K562 (cell line): Measurements from ENCODE around the gene JADE2. TPM values are rescaled to one million over a fixed set of nuclear protein-coding genes. Genes with fewer than 3 reads are reported as not detected.

Experiments used
- ATAC-seq: fragments of 200-7000 bp; cut with Tn5 transposase; 3 replicates; pipeline ENCODE4 v1.9.1; 2020; ENCODE audit warnings: moderate library complexity
- BruUV-seq: library from RNA; stranded (reverse); fragments of 400-500 nt; replicated peaks from 2 replicates; lab custom pipeline; 2021; lab: Mats Ljungman, UMichigan
- CTCF ChIA-PET: fragments of 300-600 bp; formaldehyde crosslinking; extraction: SDS; loops from one replicate; lab custom pipeline; 2021; ENCODE audit warnings: low intra/inter-chr PET ratio; lab: Yijun Ruan, JAX
- POLR2A ChIA-PET: fragments of 300-600, 350-650 bp; sonication (Branson Sonifier 250); formaldehyde crosslinking; extraction: SDS; loops from one replicate; lab custom pipeline; 2021; ENCODE audit warnings: antibody characterized with exemption, inconsistent platforms; lab: Yijun Ruan, JAX
- DNase-seq, 4 experiments: peaks; one replicate each; pipeline versions ENCODE4 v3.0.0 to v3.0.0-alpha.2; 2011 to 2018; ENCODE audit warnings: low spot score in 3 of 4, mixed read lengths in 3 of 4; ENCODE audit errors: extremely low read depth in 1 of 4
- FAIRE-seq: peaks from 2 replicates; lab custom pipeline; 2011; peaks lifted over from hg19 to GRCh38; lab: Jason Lieb, UNC
- H2AFZ ChIP-seq: 2 replicates; pipeline ENCODE4 v1.6.0; 2011; ENCODE audit warnings: low read depth, low read length, control low read depth, inconsistent platforms
- H3K27ac ChIP-seq: fragments of 200-600 bp; 3 replicates; pipeline ENCODE4 v1.8.0; 2011; ENCODE audit warnings: low read depth, mild to moderate bottlenecking, control low read depth, inconsistent platforms, low read length, moderate library complexity, mixed read lengths; ENCODE audit errors: extremely low read depth
- H3K27me3 ChIP-seq, 2 experiments: fragments of 300-600 bp in 1 of 2; 2 replicates in 1 of 2; 3 replicates in 1 of 2; pipeline versions ENCODE4 v1.6.0 to v1.8.0; 2011; ENCODE audit warnings: inconsistent platforms in 2 of 2, low read length in 2 of 2, mild to moderate bottlenecking in 1 of 2, mixed read lengths in 1 of 2, moderate library complexity in 1 of 2; ENCODE audit not compliant: control insufficient read depth in 2 of 2, insufficient read depth in 2 of 2
- H3K36me3 ChIP-seq: fragments of 300-600 bp; 3 replicates; pipeline ENCODE4 v1.8.0; 2011; ENCODE audit warnings: mild to moderate bottlenecking, low read length, inconsistent platforms; ENCODE audit not compliant: control insufficient read depth, insufficient read depth
- H3K4me1 ChIP-seq, 2 experiments: fragments of 200-600 bp in 1 of 2; replicated peaks in 1 of 2; 2 replicates in 1 of 2; 3 replicates in 1 of 2; pipeline versions ENCODE4 v1.5.1 to v1.8.0; 2011; ENCODE audit warnings: inconsistent platforms in 2 of 2, low read length in 2 of 2, mild to moderate bottlenecking in 1 of 2, mixed read lengths in 1 of 2, moderate library complexity in 1 of 2; ENCODE audit not compliant: control insufficient read depth in 2 of 2, insufficient read depth in 2 of 2
- H3K4me2 ChIP-seq: 2 replicates; pipeline ENCODE4 v1.6.1; 2011; ENCODE audit warnings: low read length, control low read depth, inconsistent platforms, mixed read lengths; ENCODE audit not compliant: insufficient read depth
- H3K4me3 ChIP-seq: fragments of 200-600 bp; sonication (generic), shearing (Covaris generic); 2 replicates; pipeline ENCODE4 v1.5.1; 2016; ENCODE audit warnings: control low read depth, inconsistent platforms
- H3K79me2 ChIP-seq: fragments of 200-600 bp; 3 replicates; pipeline ENCODE4 v1.8.0; 2011; ENCODE audit warnings: low read length, inconsistent platforms; ENCODE audit not compliant: control insufficient read depth, insufficient read depth
- H3K9ac ChIP-seq, 2 experiments: 2 replicates each; pipeline versions ENCODE4 v1.6.0 to v1.6.1; 2011; ENCODE audit warnings: low read depth in 2 of 2, low read length in 2 of 2, control low read depth in 1 of 2, inconsistent platforms in 1 of 2, mild to moderate bottlenecking in 1 of 2, mixed read lengths in 1 of 2; ENCODE audit not compliant: insufficient read depth in 1 of 2
- H3K9me1 ChIP-seq: one replicate; pipeline ENCODE4 v1.6.0; 2011; ENCODE audit warnings: inconsistent platforms, mild to moderate bottlenecking, low read length, moderate library complexity; ENCODE audit not compliant: control insufficient read depth, insufficient read depth
- H3K9me3 ChIP-seq: replicated peaks from 2 replicates; pipeline ENCODE4 v1.5.1; 2011; ENCODE audit warnings: low read depth, low read length, inconsistent platforms; ENCODE audit not compliant: control insufficient read depth, insufficient read depth
- H4K20me1 ChIP-seq: replicated peaks from 2 replicates; pipeline ENCODE4 v1.6.1; 2011; ENCODE audit warnings: low read length, inconsistent platforms, mixed read lengths; ENCODE audit not compliant: control insufficient read depth, insufficient read depth
- BCL6 ChIP-seq: fragments of 250-450 bp; sonication (Bioruptor Pico); IDR thresholded peaks from 2 replicates; pipeline ENCODE4 v1.4.0; 2020
- CBX2 ChIP-seq: fragments of 200-600 bp; sonication (generic); IDR thresholded peaks from one replicate; pipeline ENCODE4 v1.6.1; 2012; ENCODE audit warnings: mild to moderate bottlenecking, low read length, inconsistent platforms; ENCODE audit not compliant: insufficient read depth, poor library complexity, severe bottlenecking
- DEAF1 ChIP-seq: fragments of 450-650 bp; formaldehyde crosslinking; IDR thresholded peaks from 2 replicates; pipeline ENCODE4 v1.4.0; 2020; ENCODE audit warnings: mild to moderate bottlenecking, moderate library complexity
- HCFC1 ChIP-seq: IDR thresholded peaks from 2 replicates; pipeline ENCODE4 v1.6.1; 2012; ENCODE audit warnings: low read depth, low read length, improper control_type of control experiment
- NCOA4 ChIP-seq: fragments of 450-650 bp; IDR thresholded peaks from 2 replicates; pipeline ENCODE4 v1.6.1; 2018; ENCODE audit warnings: mild to moderate bottlenecking; ENCODE audit not compliant: partially characterized antibody
- NFIC ChIP-seq: fragments of 450-650 bp; IDR thresholded peaks from 2 replicates; pipeline ENCODE4 v1.6.1; 2017; ENCODE audit warnings: mild to moderate bottlenecking, inconsistent platforms
- RBFOX2 ChIP-seq: fragments of 200-400 bp; formaldehyde crosslinking; IDR thresholded peaks from 2 replicates; pipeline ENCODE4 v1.6.1; 2017; ENCODE audit warnings: low read depth, mild to moderate bottlenecking, low read length, moderate library complexity
- RCOR1 ChIP-seq, 2 experiments: IDR thresholded peaks; 2 replicates each; pipeline ENCODE4 v1.6.1; 2012; ENCODE audit warnings: low read depth in 2 of 2, low read length in 2 of 2, borderline replicate concordance in 1 of 2, improper control_type of control experiment in 1 of 2
- SP1 ChIP-seq: sonication (generic); formaldehyde crosslinking; IDR thresholded peaks from 2 replicates; pipeline ENCODE4 v1.8.1; 2022; ENCODE audit warnings: mild to moderate bottlenecking, missing genetic modification reagents
- SRSF1 ChIP-seq: fragments of 200-400 bp; formaldehyde crosslinking; IDR thresholded peaks from 2 replicates; pipeline ENCODE4 v1.6.1; 2017; ENCODE audit warnings: mild to moderate bottlenecking, low read depth, low read length, moderate library complexity
- STAG1 ChIP-seq: sonication (generic); formaldehyde crosslinking; IDR thresholded peaks from 2 replicates; pipeline ENCODE4 v1.5.0; 2020; ENCODE audit warnings: missing genetic modification reagents, borderline replicate concordance
- XRCC5 ChIP-seq: fragments of 200-400 bp; formaldehyde crosslinking; IDR thresholded peaks from 2 replicates; pipeline ENCODE4 v1.6.1; 2017; ENCODE audit warnings: low read depth, mild to moderate bottlenecking, low read length
- YY1 ChIP-seq, 3 experiments: IDR thresholded peaks; 2 replicates each; pipeline ENCODE4 v1.6.1; 2011; ENCODE audit warnings: low read length in 2 of 3, mild to moderate bottlenecking in 2 of 3, moderate library complexity in 2 of 3, borderline replicate concordance in 1 of 3, control low read depth in 1 of 3, low read depth in 1 of 3; ENCODE audit not compliant: insufficient read depth in 3 of 3, insufficient replicate concordance in 2 of 3, control insufficient read depth in 1 of 3, insufficient read length in 1 of 3; ENCODE audit errors: extremely low read depth in 1 of 3
- ZFX ChIP-seq: sonication (generic); formaldehyde crosslinking; IDR thresholded peaks from 2 replicates; pipeline ENCODE4 v1.8.0; 2022; ENCODE audit warnings: mild to moderate bottlenecking, missing genetic modification reagents, moderate library complexity
- ZNF717 ChIP-seq: fragments of 250-450 bp; sonication (Bioruptor Pico); IDR thresholded peaks from 2 replicates; pipeline ENCODE4 v1.5.0; 2021
- ZNF76 ChIP-seq: fragments of 250-450 bp; sonication (Bioruptor Pico); IDR thresholded peaks from 2 replicates; pipeline ENCODE4 v1.4.0; 2020; ENCODE audit warnings: mild to moderate bottlenecking, moderate library complexity, borderline replicate concordance
- WGBS: fragments of 100-300 bp; shearing (Covaris generic); methylation state at CpG from one replicate; pipeline ENCODE4 v1.1.6; 2016; ENCODE audit warnings: low coverage, mixed read lengths; ENCODE audit not compliant: insufficient coverage; ENCODE audit errors: missing lambda C conversion rate; 5-methylcytosine and 5-hydroxymethylcytosine counted together
- in situ Hi-C: fragments of 300-500 bp; cut with MboI; formaldehyde crosslinking; loops from 4 replicates; pipeline ENCODE4 v1.15.0; 2018; ENCODE audit warnings: inconsistent platforms, mixed read lengths
- intact Hi-C: fragments of 100-400 bp; cut with micrococcal nuclease; formaldehyde crosslinking; loops from 2 replicates; pipeline ENCODE4 v1.14.2; 2022
- polyA plus RNA-seq, 8 experiments: library from polyadenylated mRNA; depleted of rRNA in 4 of 8; stranded (reverse) in 5 of 8; unstranded in 3 of 8; fragments of >200 nt; fragmentation: Nextera tagmentation in 2 of 8; fragmentation: Illumina TruSeq in 1 of 8; extraction: Ambion mirVana in 2 of 8; extraction: Trizol in 1 of 8; gene quantifications; 2 replicates each; pipeline versions ENCODE4 v1.2.1 to v1.2.3, GENCODE V29; 2011 to 2014; ENCODE audit warnings: inconsistent platforms in 1 of 8, missing spikeins in 1 of 8
- total RNA-seq, 7 experiments: library from RNA; depleted of rRNA in 6 of 7; stranded (reverse); fragments of >200 nt in 6 of 7; fragmentation: Illumina TruSeq in 2 of 7; extraction: Trizol in 2 of 7; gene quantifications; 2 replicates each; pipeline versions ENCODE4 v1.2.1 to v1.2.3, GENCODE V29; 2011 to 2021; ENCODE audit warnings: low replicate concordance in 1 of 7
- TF ChIP-seq, protein P1 (sequence below): fragments of 250-450 bp; sonication (Bioruptor Pico); IDR thresholded peaks from 2 replicates; pipeline ENCODE4 v1.8.0; 2022; ENCODE audit warnings: moderate library complexity, mild to moderate bottlenecking, inconsistent platforms

Gene JADE2
- total and polyA plus RNA-seq, 9 of the 15 experiments (the other 6 are each of a cell fraction or from before 2014, with no cell fraction given), result 0.50 to 23.3 (median 9.1) TPM

DNA sequence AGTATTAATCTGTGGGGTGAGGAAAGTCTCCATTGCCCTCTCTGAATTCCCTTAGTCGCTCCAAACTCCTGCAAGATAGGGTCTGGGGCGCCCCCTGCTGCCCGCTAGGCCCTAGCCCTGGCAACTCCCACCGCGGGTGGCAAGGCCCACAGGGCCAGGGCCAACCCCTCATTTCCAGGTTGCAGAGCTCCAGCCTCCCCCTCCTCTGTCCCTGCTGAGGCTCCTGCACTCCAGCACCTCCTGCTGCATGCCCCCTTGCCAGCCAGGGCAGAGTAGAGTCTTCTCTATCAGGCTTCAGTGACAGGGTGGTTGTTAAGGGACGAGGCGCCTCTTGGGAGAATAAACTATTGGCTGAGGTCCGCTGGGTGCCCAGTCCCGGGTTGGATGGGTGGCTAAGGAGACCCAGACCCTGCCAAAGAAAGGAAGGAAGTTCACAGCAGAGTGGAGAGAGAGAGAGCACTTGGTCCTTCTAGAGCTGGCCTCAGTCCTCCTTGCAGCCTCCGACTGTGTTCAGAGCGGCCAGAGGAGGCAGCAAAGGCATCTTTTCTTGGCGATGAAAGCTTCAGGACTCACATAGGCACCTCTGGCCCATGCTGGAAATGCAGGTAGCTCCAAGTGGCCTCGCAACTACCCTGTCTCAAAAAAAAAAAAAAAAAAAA is 61.5 kb downstream of the JADE2 start:
- WGBS, result 25% methylated on average over 13 of the region's 13 CpGs
- H3K4me2 ChIP-seq, result peak overlapping the region; percentile 17; the same call in 1 of the 2 replicates
- FAIRE-seq, result peak; percentile 82
- TF ChIP-seq NFIC (0 out of 2 replicates have a peak, but pooled peaks have one; percentile 4), BCL6 (CRISPR knock-in tag) (no peak), CBX2 (no peak), RBFOX2 (no peak), SRSF1 (no peak), DEAF1 (CRISPR knock-in tag) (peak; percentile 65), HCFC1 (0 out of 2 replicates have a peak, but pooled peaks have one; percentile 21), ZFX (CRISPR knock-in tag) (peak; percentile 49; the same call in 1 of the 2 replicates), SP1 (CRISPR knock-in tag) (0 out of 2 replicates have a peak, but pooled peaks have one; percentile 30), STAG1 (CRISPR knock-in tag) (peak; percentile 79), RCOR1 (IDR thresholded peaks at IDR 0.05; ENCODE audit: borderline replicate concordance in 1 of 2, low read depth in 2 of 2, low read length in 2 of 2) (peak; percentile 16 to 39; a peak in 1 of 4 replicates), ZNF717 (CRISPR knock-in tag) (no peak), YY1 (IDR thresholded peaks at IDR 0.05; ENCODE audit: borderline replicate concordance in 1 of 3, control insufficient read depth in 1 of 3, extremely low read depth in 1 of 3, insufficient read depth in 3 of 3, insufficient read length in 1 of 3, insufficient replicate concordance in 2 of 3, low read depth in 1 of 3, low read length in 2 of 3) (peak in 2 of 3 experiments; percentile 16 to 55), XRCC5 (peak; percentile 26; the same call in 1 of the 2 replicates), NCOA4 (no peak), ZNF76 (CRISPR knock-in tag) (no peak)
- TF ChIP-seq, protein P1, sequence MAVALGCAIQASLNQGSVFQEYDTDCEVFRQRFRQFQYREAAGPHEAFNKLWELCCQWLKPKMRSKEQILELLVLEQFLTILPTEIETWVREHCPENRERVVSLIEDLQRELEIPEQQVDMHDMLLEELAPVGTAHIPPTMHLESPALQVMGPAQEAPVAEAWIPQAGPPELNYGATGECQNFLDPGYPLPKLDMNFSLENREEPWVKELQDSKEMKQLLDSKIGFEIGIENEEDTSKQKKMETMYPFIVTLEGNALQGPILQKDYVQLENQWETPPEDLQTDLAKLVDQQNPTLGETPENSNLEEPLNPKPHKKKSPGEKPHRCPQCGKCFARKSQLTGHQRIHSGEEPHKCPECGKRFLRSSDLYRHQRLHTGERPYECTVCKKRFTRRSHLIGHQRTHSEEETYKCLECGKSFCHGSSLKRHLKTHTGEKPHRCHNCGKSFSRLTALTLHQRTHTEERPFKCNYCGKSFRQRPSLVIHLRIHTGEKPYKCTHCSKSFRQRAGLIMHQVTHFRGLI (CRISPR knock-in tag), result no peak

More for the DNA sequence above, 61.5 kb downstream of the JADE2 start:
- CTCF ChIA-PET, result interaction anchor here (1.3 to 1.6 kb wide), 2 partner anchors 284 to 285 kb away, joined by 6 read pairs; no protein-coding TSS in a partner anchor
- H3K9ac ChIP-seq, result peak overlapping the region in 1 of 2 experiments; percentile 53; a peak in 1 of 4 replicates
- no TSS peak for BruUV-seq
- no peaks in the 10 kb centered on the region for H3K27me3 ChIP-seq
- H3K9me3 ChIP-seq, result no peaks in the 10 kb centered on the region
- no peaks in the 10 kb centered on the region for H4K20me1 ChIP-seq
- peaks cover under 1 to 7% of the 10 kb centered on the region in 2 experiments; a peak in 3 of 5 replicates for H3K4me1 ChIP-seq
- peak overlapping the region; percentile 85 for H2AFZ ChIP-seq
- DNase-seq (peak; percentile 64 to 78 (median 74)), ATAC-seq (peak; percentile 97)
- POLR2A ChIA-PET, result interaction anchor here (0.5 to 1.1 kb wide), 3 partner anchors 9 to 215 kb away, joined by 3 to 4 read pairs (median 4); no protein-coding TSS in a partner anchor
- H3K27ac ChIP-seq, result no peak overlapping the region
- no peak overlapping the region for H3K4me3 ChIP-seq
- H3K36me3 ChIP-seq, result no peaks in the 10 kb centered on the region
- no peaks in the 10 kb centered on the region for H3K79me2 ChIP-seq
- H3K9me1 ChIP-seq, result no peaks in the 10 kb centered on the region
- in situ Hi-C loops, result loop anchor here (10.0 to 25.0 kb wide), 2 partner anchors 402 to 550 kb away; no protein-coding TSS in a partner anchor
- intact Hi-C loops, result loop anchor here (2.0 to 5.0 kb wide), 3 partner anchors 152 to 400 kb away; partner anchors contain the start of gene CAMLG
